ENCODE data around the gene KRT85.

DNA sequence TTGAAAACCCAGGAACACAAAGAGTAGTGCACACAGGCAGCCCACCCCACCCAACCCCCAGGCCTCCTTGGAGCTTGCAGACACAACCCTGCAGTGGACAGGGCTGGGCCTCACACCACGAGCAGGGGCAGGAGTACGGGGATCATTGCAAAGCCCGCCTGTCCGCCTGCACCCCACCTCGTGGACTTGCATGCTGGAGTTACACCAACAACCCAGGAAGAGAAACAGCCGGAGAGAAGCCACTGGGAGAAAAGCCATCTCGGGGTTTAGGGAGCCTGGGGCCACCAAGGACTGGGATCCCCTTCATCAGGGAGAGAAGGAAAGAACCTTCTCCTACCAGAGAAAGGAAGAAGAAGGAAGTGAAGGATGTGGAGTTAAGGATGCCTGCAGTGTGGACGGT lies 10.0 kb upstream of the KRT85 start:
- TF ChIP-seq, protein P1, sequence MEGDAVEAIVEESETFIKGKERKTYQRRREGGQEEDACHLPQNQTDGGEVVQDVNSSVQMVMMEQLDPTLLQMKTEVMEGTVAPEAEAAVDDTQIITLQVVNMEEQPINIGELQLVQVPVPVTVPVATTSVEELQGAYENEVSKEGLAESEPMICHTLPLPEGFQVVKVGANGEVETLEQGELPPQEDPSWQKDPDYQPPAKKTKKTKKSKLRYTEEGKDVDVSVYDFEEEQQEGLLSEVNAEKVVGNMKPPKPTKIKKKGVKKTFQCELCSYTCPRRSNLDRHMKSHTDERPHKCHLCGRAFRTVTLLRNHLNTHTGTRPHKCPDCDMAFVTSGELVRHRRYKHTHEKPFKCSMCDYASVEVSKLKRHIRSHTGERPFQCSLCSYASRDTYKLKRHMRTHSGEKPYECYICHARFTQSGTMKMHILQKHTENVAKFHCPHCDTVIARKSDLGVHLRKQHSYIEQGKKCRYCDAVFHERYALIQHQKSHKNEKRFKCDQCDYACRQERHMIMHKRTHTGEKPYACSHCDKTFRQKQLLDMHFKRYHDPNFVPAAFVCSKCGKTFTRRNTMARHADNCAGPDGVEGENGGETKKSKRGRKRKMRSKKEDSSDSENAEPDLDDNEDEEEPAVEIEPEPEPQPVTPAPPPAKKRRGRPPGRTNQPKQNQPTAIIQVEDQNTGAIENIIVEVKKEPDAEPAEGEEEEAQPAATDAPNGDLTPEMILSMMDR (optimal IDR thresholded peaks at IDR 0.05 in 1 of 3, IDR thresholded peaks at IDR 0.05 in 1 of 3, conservative IDR thresholded peaks at IDR 0.05 in 1 of 3; ENCODE audit: extremely low read depth in 1 of 3, insufficient read depth in 2 of 3, low read length in 3 of 3), result no peak
- no peak for TF ChIP-seq EZH2 (IDR thresholded peaks at IDR 0.05; ENCODE audit: low read length)

Measured in keratinocyte (primary cell).